CD14-positive monocyte (primary cell): ENCODE results near the gene DYRK3. TPM values are rescaled to one million over a fixed set of nuclear protein-coding genes. Genes with fewer than 3 reads are reported as not detected.

Source experiments
- DNase-seq, 3 donors: peaks; one replicate each; pipeline ENCODE4 v3.0.0-alpha.2; 2011 to 2022
- H2AFZ ChIP-seq: 2 replicates; pipeline ENCODE4 v1.6.0; 2012; ENCODE audit warnings: mild to moderate bottlenecking, low read depth, low read length, inconsistent platforms; ENCODE audit not compliant: insufficient read depth, poor library complexity, severe bottlenecking
- H3K27ac ChIP-seq, 2 donors: 1 replicate in 1 of 2; 2 replicates in 1 of 2; pipeline ENCODE4 v1.5.1; 2012 to 2013; ENCODE audit warnings: low read length in 2 of 2, control low read depth in 1 of 2, inconsistent platforms in 1 of 2, low read depth in 1 of 2, mild to moderate bottlenecking in 1 of 2
- H3K27me3 ChIP-seq, 2 donors: one replicate each; pipeline versions ENCODE4 v1.6.0 to v1.6.1; 2011 to 2013; ENCODE audit warnings: low read length in 2 of 2; ENCODE audit not compliant: control insufficient read depth in 2 of 2, insufficient read depth in 2 of 2
- H3K36me3 ChIP-seq, 2 donors: replicated peaks in 1 of 2; 1 replicate in 1 of 2; 2 replicates in 1 of 2; pipeline versions ENCODE4 v1.5.1 to v1.6.1; 2012 to 2013; ENCODE audit warnings: low read length in 2 of 2, control low read depth in 1 of 2, inconsistent platforms in 1 of 2, mild to moderate bottlenecking in 1 of 2; ENCODE audit not compliant: insufficient read depth in 2 of 2, control insufficient read depth in 1 of 2
- H3K4me1 ChIP-seq, 2 donors: 1 replicate in 1 of 2; 2 replicates in 1 of 2; pipeline versions ENCODE4 v1.5.1 to v1.6.1; 2012 to 2013; ENCODE audit warnings: low read length in 2 of 2, control low read depth in 1 of 2, inconsistent platforms in 1 of 2, mild to moderate bottlenecking in 1 of 2, moderate library complexity in 1 of 2; ENCODE audit not compliant: insufficient read depth in 2 of 2, control insufficient read depth in 1 of 2
- H3K4me2 ChIP-seq: replicated peaks from 2 replicates; pipeline ENCODE3; 2012; ENCODE audit warnings: low read length, moderate library complexity, mild to moderate bottlenecking; ENCODE audit not compliant: poor library complexity, severe bottlenecking; ENCODE audit errors: extremely low read depth
- H3K4me3 ChIP-seq, 3 experiments: fragments of 200-600 bp in 1 of 3; sonication (generic) in 1 of 3; replicated peaks in 1 of 3; 1 replicate in 2 of 3; 2 replicates in 1 of 3; pipeline ENCODE4 v1.5.1; 2011 to 2013; ENCODE audit warnings: low read length in 3 of 3, mild to moderate bottlenecking in 3 of 3, control low read depth in 2 of 3, low read depth in 2 of 3, inconsistent platforms in 1 of 3, moderate library complexity in 1 of 3
- H3K79me2 ChIP-seq: 2 replicates; pipeline ENCODE4 v1.6.0; 2012; ENCODE audit warnings: mild to moderate bottlenecking, control low read depth, inconsistent platforms, low read length, moderate library complexity; ENCODE audit not compliant: insufficient read depth
- H3K9ac ChIP-seq: 2 replicates; pipeline ENCODE4 v1.6.0; 2017; ENCODE audit warnings: low read length, mild to moderate bottlenecking; ENCODE audit not compliant: insufficient read depth, poor library complexity, severe bottlenecking
- H3K9me3 ChIP-seq, 2 donors: replicated peaks in 1 of 2; 1 replicate in 1 of 2; 2 replicates in 1 of 2; pipeline versions ENCODE4 v1.5.1 to v1.6.1; 2012 to 2013; ENCODE audit warnings: low read length in 2 of 2, control low read depth in 1 of 2; ENCODE audit not compliant: control insufficient read depth in 1 of 2, insufficient read depth in 1 of 2
- H4K20me1 ChIP-seq: 2 replicates; pipeline ENCODE4 v1.6.0; 2012; ENCODE audit warnings: mild to moderate bottlenecking, low read length, control low read depth, moderate library complexity; ENCODE audit not compliant: insufficient read depth
- H3K27ac Mint-ChIP-seq, 7 donors: one replicate each; pipeline ENCODE4 v1.8.0; 2020; ENCODE audit warnings: mild to moderate bottlenecking in 7 of 7, mixed read lengths in 7 of 7, moderate library complexity in 6 of 7, inconsistent platforms in 2 of 7
- H3K27me3 Mint-ChIP-seq, 3 donors: one replicate each; pipeline ENCODE4 v1.8.0; 2021 to 2022; ENCODE audit warnings: low read depth in 3 of 3, mild to moderate bottlenecking in 3 of 3, mixed read lengths in 3 of 3, moderate library complexity in 3 of 3, inconsistent platforms in 1 of 3
- H3K36me3 Mint-ChIP-seq, 2 donors: one replicate each; pipeline ENCODE4 v1.8.0; 2020; ENCODE audit warnings: mixed read lengths in 2 of 2, inconsistent platforms in 1 of 2, mild to moderate bottlenecking in 1 of 2
- H3K4me1 Mint-ChIP-seq: one replicate; pipeline ENCODE4 v1.8.0; 2020; ENCODE audit warnings: mild to moderate bottlenecking, mixed read lengths
- H3K4me3 Mint-ChIP-seq, 2 donors: one replicate each; pipeline ENCODE4 v1.8.0; 2020; ENCODE audit warnings: mild to moderate bottlenecking in 2 of 2, mixed read lengths in 2 of 2, moderate library complexity in 1 of 2
- H3K9me3 Mint-ChIP-seq, 7 donors: one replicate each; pipeline ENCODE4 v1.8.0; 2020 to 2022; ENCODE audit warnings: mixed read lengths in 7 of 7, mild to moderate bottlenecking in 6 of 7, moderate library complexity in 6 of 7, inconsistent platforms in 2 of 7
- CTCF ChIP-seq: fragments of 200-600 bp; IDR thresholded peaks from one replicate; pipeline ENCODE4 v1.8.0; 2022; ENCODE audit warnings: antibody characterized with exemption, mild to moderate bottlenecking
- WGBS: methylation state at CpG from one replicate; pipeline ENCODE4 v1.1.5; 2013; ENCODE audit warnings: missing lambda C conversion rate; ENCODE audit not compliant: insufficient coverage; 5-methylcytosine and 5-hydroxymethylcytosine counted together
- intact Hi-C, 2 donors: fragments of 100-400 bp; cut with micrococcal nuclease; formaldehyde crosslinking; loops; one replicate each; pipeline versions ENCODE4 v1.15.0 to v1.15.1; 2023
- polyA plus RNA-seq, 3 donors: library from polyadenylated mRNA; depleted of rRNA in 1 of 3; unstranded in 2 of 3; stranded (reverse) in 1 of 3; fragments of 300-500 nt in 2 of 3; fragments of >200 nt in 1 of 3; fragmentation: Illumina TruSeq in 2 of 3; gene quantifications; 1 replicate in 2 of 3; 2 replicates in 1 of 3; pipeline ENCODE4 v1.2.3, GENCODE V29; 2012 to 2021

DYRK3 gene
- polyA plus RNA-seq, 3 donors = 0.13 TPM; not detected in 2

GRCh38 chr1:206663362-206663761 is 28.0 kb downstream of the DYRK3 start:
- DNase-seq = no peak
- H3K79me2 ChIP-seq = no peaks in the 10 kb centered on the region
- Mint-ChIP-seq H3K27me3 (peaks cover 31 to 33% (median 32%) of the 10 kb centered on the region in 3 donors), H3K4me3 (peak overlapping the region; percentile 45 to 81), H3K27ac (peak overlapping the region in 1 of 7 donors; percentile 20), H3K4me1 (peaks cover 37% of the 10 kb centered on the region), H3K9me3 (peaks cover 0 to 6% (median 0%) of the 10 kb centered on the region in 7 donors), H3K36me3 (no peaks in the 10 kb centered on the region)
- H2AFZ ChIP-seq = no peak overlapping the region
- intact Hi-C loops = no loop called here
- peaks cover 13% of the 10 kb centered on the region for H4K20me1 ChIP-seq
- peak overlapping the region; percentile 58 for H3K4me2 ChIP-seq
- 0% methylated on average over 2 of the region's 5 CpGs for WGBS
- H3K36me3 ChIP-seq = no peaks in the 10 kb centered on the region
- TF ChIP-seq CTCF = no peak
- H3K9me3 ChIP-seq = no peaks in the 10 kb centered on the region
- no peak overlapping the region for H3K27ac ChIP-seq
- peak overlapping the region in 1 of 3 experiments; percentile 38 for H3K4me3 ChIP-seq
- H3K27me3 ChIP-seq = peaks cover 0 to 14% of the 10 kb centered on the region in 2 donors
- H3K4me1 ChIP-seq = peaks cover 26 to 34% of the 10 kb centered on the region in 2 donors
- H3K9ac ChIP-seq = no peak overlapping the region

GRCh38 chr1:206663832-206664652 is 28.7 kb downstream of the DYRK3 start:
- Mint-ChIP-seq H3K9me3 (peaks cover 0 to 6% (median 0%) of the 10 kb centered on the region in 7 donors), H3K4me3 (peak overlapping the region; percentile 45 to 81), H3K36me3 (no peaks in the 10 kb centered on the region), H3K27ac (peak overlapping the region in 2 of 7 donors; percentile 41 to 80), H3K4me1 (peaks cover 34% of the 10 kb centered on the region), H3K27me3 (peaks cover 30 to 36% (median 33%) of the 10 kb centered on the region in 3 donors)
- Histone ChIP-seq H4K20me1 (peaks cover 13% of the 10 kb centered on the region), H3K9me3 (no peaks in the 10 kb centered on the region), H3K79me2 (no peaks in the 10 kb centered on the region), H3K9ac (no peak overlapping the region), H3K4me3 (peak overlapping the region in 1 of 3 experiments; percentile 38), H3K4me2 (peak overlapping the region; percentile 58), H3K36me3 (no peaks in the 10 kb centered on the region), H3K4me1 (peaks cover 22 to 28% of the 10 kb centered on the region in 2 donors), H3K27ac (no peak overlapping the region), H2AFZ (no peak overlapping the region), H3K27me3 (peaks cover 0 to 14% of the 10 kb centered on the region in 2 donors)
- peak; percentile 94 for TF ChIP-seq CTCF
- peak; percentile 27 to 63 (median 56) for DNase-seq
- WGBS = 0% methylated on average over 9 of the region's 20 CpGs
- intact Hi-C loops = no loop called here
